Panc1 (cell line): ENCODE measurements around the gene TIGD3.

Source experiments
- TCF7L2 ChIP-seq: IDR thresholded peaks from 2 replicates; pipeline ENCODE4 v1.6.1; 2011; ENCODE audit warnings: mild to moderate bottlenecking, low read depth, low read length, inconsistent platforms
- TF ChIP-seq, protein P1 (sequence below): fragments of 450-650 bp; IDR thresholded peaks from 2 replicates; pipeline ENCODE4 v1.5.1; 2017; ENCODE audit warnings: mild to moderate bottlenecking
- TF ChIP-seq, protein P2 (sequence below), 2 experiments: IDR thresholded peaks; 2 replicates each; pipeline ENCODE4 v1.6.1; 2011 to 2012; ENCODE audit warnings: low read depth in 2 of 2, control low read depth in 1 of 2, low read length in 1 of 2, mild to moderate bottlenecking in 1 of 2, moderate library complexity in 1 of 2; ENCODE audit not compliant: insufficient read depth in 1 of 2

DNA sequence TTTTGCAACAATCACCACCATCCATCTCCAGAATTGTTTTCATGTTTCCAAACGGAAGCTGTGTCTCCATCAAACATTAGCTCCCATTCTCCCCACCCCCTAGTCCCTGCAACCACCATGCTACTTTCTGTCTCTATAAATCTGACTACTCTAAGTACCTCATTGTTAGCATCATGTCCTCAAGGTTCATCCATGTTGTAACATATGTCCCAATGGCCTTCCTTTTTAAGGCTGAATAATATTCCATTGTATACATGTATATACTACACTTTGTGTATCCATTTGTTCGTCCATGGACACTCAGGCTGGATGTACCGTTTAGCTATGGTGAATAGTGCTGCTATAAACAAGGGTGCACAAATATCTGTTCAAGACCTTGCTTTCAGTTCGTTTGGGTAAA lies 29.1 kb upstream of the TIGD3 start:
- TF ChIP-seq, protein P1, sequence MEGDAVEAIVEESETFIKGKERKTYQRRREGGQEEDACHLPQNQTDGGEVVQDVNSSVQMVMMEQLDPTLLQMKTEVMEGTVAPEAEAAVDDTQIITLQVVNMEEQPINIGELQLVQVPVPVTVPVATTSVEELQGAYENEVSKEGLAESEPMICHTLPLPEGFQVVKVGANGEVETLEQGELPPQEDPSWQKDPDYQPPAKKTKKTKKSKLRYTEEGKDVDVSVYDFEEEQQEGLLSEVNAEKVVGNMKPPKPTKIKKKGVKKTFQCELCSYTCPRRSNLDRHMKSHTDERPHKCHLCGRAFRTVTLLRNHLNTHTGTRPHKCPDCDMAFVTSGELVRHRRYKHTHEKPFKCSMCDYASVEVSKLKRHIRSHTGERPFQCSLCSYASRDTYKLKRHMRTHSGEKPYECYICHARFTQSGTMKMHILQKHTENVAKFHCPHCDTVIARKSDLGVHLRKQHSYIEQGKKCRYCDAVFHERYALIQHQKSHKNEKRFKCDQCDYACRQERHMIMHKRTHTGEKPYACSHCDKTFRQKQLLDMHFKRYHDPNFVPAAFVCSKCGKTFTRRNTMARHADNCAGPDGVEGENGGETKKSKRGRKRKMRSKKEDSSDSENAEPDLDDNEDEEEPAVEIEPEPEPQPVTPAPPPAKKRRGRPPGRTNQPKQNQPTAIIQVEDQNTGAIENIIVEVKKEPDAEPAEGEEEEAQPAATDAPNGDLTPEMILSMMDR = no peak
- TF ChIP-seq TCF7L2 = no peak
- TF ChIP-seq, protein P2, sequence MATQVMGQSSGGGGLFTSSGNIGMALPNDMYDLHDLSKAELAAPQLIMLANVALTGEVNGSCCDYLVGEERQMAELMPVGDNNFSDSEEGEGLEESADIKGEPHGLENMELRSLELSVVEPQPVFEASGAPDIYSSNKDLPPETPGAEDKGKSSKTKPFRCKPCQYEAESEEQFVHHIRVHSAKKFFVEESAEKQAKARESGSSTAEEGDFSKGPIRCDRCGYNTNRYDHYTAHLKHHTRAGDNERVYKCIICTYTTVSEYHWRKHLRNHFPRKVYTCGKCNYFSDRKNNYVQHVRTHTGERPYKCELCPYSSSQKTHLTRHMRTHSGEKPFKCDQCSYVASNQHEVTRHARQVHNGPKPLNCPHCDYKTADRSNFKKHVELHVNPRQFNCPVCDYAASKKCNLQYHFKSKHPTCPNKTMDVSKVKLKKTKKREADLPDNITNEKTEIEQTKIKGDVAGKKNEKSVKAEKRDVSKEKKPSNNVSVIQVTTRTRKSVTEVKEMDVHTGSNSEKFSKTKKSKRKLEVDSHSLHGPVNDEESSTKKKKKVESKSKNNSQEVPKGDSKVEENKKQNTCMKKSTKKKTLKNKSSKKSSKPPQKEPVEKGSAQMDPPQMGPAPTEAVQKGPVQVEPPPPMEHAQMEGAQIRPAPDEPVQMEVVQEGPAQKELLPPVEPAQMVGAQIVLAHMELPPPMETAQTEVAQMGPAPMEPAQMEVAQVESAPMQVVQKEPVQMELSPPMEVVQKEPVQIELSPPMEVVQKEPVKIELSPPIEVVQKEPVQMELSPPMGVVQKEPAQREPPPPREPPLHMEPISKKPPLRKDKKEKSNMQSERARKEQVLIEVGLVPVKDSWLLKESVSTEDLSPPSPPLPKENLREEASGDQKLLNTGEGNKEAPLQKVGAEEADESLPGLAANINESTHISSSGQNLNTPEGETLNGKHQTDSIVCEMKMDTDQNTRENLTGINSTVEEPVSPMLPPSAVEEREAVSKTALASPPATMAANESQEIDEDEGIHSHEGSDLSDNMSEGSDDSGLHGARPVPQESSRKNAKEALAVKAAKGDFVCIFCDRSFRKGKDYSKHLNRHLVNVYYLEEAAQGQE (IDR thresholded peaks at IDR 0.05; ENCODE audit: insufficient read depth in 1 of 2, low read depth in 2 of 2, low read length in 1 of 2) = no peak
